GM12865 (cell line): ENCODE data around the gene DHPS.

Source experiments
- DNase-seq: peaks from one replicate; pipeline ENCODE4 v3.0.0; 2010; ENCODE audit warnings: low read depth
- H3K4me3 ChIP-seq: 2 replicates; pipeline ENCODE4 v1.5.1; 2011; ENCODE audit warnings: mild to moderate bottlenecking, low read depth, low read length, control low read depth
- CTCF ChIP-seq: IDR thresholded peaks from 2 replicates; pipeline ENCODE4 v1.5.1; 2011; ENCODE audit warnings: low read length, control low read depth, low read depth, inconsistent platforms; ENCODE audit not compliant: insufficient read depth; ENCODE audit errors: missing control alignments

Gene DHPS

GRCh38 chr19:12723381-12723640 is 41.6 kb upstream of the DHPS start:
- peak overlapping the region; percentile 94 for H3K4me3 ChIP-seq
- DNase-seq = peak; percentile 26
- TF ChIP-seq CTCF = no peak

- H3K4me3 ChIP-seq = peak overlapping the region; percentile 94
- TF ChIP-seq CTCF = no peak
- peak; percentile 99 for DNase-seq
These were observed 41.1 kb upstream of the DHPS start for GRCh38 chr19:12722566-12723380.

GRCh38 chr19:12721656-12722565 is 40.2 kb upstream of the DHPS start:
- H3K4me3 ChIP-seq = peak overlapping the region; percentile 94
- TF ChIP-seq CTCF = no peak
- DNase-seq = peak; percentile 77

GRCh38 chr19:12720851-12721655 is 39.4 kb upstream of the DHPS start:
- peak overlapping the region; percentile 94 for H3K4me3 ChIP-seq
- TF ChIP-seq CTCF = no peak
- DNase-seq = no peak

- no peak for TF ChIP-seq CTCF
- H3K4me3 ChIP-seq = peak overlapping the region; percentile 94
- DNase-seq = no peak
These were observed 38.6 kb upstream of the DHPS start for GRCh38 chr19:12720296-12720695.

- no peak for DNase-seq
- no peak for TF ChIP-seq CTCF
These were observed 34.2 kb upstream of the DHPS start for GRCh38 chr19:12715929-12716328.

More at GRCh38 chr19:12715929-12716328, 34.2 kb upstream of the DHPS start:
- H3K4me3 ChIP-seq = no peak overlapping the region
